TTC549 (cell line): Measurements from ENCODE around the gene SIRT2.
"Not testable (repeated sequence)": the region's sequence is repeated elsewhere in the genome, so short reads cannot be mapped to it uniquely, and the experiment has no call there.

Experiments
- FAIRE-seq: peaks from 2 replicates; lab custom pipeline; 2012; peaks lifted over from hg19 to GRCh38; lab: Jason Lieb, UNC

Gene SIRT2

DNA sequence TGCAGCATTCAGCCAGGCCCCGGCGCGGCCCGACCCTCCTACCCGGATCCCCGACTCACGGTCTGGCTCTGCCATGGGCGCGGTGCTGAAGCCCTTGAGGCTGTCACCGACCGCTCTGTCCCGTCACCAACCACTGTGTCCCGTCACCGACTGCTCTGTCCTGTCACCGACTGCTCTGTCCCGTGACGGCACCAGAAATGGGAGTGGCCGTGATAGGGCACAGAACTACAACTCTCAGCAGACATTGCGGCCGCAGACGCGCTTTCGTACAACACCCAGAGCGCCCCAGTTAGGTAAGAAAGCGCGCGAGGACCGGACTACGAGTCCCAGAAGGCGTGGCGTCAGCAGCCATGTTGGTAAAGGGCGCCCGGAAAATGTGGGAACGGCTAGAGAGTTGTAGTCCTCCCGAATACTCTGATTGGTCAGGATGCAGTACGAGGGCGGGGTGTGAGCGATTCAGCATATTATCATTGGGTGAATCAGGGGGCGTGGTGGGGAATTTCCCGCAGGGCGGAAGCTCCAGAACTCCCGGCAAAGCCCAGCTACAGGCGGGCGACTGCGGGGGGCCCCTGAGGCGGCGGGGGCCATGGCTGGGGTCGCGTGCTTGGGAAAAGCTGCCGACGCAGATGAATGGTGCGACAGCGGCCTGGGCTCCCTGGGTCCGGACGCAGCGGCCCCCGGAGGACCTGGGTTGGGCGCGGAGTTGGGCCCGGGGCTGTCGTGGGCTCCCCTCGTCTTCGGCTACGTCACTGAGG, at the start of gene SIRT2, which contains the start of gene NFKBIB:
Gene SIRT2 (minus strand): TSS at position 172 of the 755 bp plus-strand sequence. CDS start 97 bp downstream, at position 75.
Gene NFKBIB (plus strand): TSS at position 523 of the 755 bp plus-strand sequence. CDS start 64 bp downstream, at position 587.
- FAIRE-seq = peak; percentile 96

DNA sequence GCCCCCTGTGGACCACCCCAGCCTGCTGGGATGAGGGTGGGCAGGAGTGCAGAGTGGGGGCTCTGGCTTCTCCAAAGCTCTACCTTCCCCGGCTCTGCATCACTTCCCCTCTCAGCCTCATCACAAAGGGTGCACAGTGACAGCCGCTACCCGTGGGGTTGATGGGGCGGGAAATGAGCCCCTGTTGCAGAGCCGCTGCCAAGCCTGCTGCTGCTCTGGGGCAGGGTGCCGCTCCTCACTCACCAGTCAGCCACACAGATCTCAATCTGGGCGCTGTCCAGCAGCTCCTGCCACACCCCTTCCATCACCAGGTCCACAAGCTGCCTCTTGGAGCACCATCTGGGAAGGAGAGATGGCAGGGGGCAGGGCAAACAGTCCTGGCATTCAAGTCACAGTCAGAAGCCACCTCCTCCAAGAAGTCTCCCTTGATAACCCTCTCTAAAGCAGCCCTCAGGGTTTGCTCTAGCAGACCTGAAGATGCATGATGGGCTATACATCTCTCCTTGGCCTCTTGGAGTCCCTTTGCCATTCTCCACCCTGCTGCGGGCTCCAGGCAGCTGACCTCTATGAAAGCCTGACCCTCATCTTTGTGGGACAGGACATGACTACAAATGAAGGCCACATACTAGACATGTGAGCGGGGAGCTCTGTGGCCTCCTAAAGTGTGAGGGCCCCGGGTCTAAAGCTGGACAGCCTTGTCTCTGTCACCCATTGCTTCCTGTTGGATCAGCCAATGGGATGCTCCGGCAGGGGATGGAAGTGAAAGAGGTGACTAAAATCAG, 47.0 kb upstream of the SIRT2 start:
- no peak for FAIRE-seq

GRCh38 chr19:38945562-38946228, 46.3 kb upstream of the SIRT2 start:
- no peak for FAIRE-seq

- no peak for FAIRE-seq
Observed at GRCh38 chr19:38944981-38945506, 45.6 kb upstream of the SIRT2 start.

DNA sequence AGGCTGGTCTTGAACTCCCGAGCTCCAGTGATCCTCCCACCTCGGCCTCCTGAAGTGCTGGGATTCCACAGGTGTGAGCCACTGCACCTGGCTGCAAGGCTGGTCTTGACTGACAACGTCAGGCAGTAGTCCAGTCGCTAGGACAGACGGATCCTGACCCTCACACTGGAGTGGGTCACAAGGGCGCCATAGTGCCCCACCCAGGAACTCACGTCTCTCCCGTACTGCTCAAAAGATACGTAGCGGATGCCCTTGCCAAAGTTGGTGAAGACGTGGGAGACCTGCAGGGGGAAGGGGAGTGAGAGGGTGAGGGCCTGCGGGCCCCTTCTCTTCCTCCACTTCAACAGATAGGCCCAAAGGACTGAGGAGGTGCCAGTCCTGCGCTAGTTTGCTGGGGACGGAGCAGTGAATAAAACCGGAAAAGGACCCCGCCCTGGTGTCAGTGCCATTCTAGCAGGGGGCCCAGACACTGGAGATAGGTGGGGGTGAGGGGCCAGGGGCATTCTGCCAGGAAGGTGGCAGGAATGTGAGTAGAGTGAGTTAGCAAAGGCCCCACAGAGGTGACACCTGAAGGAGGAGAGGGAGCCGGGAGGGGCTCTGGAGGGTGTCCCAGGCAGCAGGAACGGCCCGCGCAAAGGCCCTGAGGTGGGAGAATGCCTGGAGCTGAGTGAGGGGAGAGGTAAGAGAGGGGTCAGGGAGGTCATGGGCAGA, 43.2 kb upstream of the SIRT2 start:
- no peak for FAIRE-seq

DNA sequence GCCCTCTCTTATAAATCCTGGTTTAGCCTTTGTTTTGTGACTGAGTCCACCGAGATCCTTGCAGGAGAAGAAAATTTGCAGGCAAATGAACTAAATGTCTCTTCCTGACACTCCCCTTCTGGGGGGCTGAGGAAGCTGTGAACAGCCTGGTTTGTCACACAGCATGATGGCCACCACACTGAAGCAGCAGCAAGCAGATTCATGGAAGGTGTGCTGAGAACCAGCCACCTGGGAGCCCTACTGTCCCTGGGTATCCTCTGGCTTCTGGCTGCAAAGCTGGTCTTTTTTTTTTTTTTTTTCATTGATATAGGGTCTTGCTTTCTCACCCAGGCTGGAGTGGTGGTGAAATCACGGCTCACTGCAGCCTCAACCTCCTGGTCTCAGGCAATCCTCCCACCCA, 42.6 kb upstream of the SIRT2 start:
- FAIRE-seq = no peak

DNA sequence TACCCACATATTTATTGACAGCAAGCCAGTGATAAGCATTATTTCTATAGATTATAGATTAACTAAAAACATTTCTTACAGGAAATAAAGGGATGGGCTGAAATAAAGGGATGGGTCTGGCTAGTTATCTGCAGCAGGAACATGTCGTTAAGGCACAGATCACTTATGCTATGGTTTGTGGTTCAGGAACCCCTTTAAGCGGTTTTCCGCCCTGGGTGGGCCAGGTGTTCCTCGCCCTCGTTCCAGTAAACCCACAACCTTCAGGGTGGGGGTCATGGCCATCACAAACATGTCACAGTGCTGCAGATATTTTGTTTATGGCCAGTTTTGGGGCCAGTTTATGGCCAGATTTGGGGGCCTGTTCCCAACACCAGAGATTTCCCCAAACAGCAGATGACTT, 42.0 kb upstream of the SIRT2 start:
- FAIRE-seq = not testable (repeated sequence)

DNA sequence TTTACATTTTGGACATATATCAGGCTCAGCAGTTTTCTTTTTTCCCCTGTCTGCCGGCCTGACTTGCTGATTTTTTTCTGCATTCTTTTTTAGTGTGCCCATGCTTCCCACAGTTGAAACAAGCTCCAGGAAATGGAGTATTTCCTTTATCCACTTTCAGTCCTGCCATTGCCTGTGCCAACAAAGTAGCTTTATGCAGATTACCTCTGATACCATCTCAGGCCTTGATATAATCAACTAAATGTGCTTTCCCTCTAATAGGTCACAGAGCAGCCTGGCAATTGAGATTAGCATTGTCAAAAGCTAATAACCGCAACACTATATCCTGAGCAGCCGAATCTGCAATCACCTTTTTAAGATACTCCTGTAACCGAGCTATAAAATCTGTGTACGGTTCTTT, 40.5 kb upstream of the SIRT2 start:
- no peak for FAIRE-seq

GRCh38 chr19:38933544-38933943, 34.1 kb upstream of the SIRT2 start:
- no peak for FAIRE-seq

DNA sequence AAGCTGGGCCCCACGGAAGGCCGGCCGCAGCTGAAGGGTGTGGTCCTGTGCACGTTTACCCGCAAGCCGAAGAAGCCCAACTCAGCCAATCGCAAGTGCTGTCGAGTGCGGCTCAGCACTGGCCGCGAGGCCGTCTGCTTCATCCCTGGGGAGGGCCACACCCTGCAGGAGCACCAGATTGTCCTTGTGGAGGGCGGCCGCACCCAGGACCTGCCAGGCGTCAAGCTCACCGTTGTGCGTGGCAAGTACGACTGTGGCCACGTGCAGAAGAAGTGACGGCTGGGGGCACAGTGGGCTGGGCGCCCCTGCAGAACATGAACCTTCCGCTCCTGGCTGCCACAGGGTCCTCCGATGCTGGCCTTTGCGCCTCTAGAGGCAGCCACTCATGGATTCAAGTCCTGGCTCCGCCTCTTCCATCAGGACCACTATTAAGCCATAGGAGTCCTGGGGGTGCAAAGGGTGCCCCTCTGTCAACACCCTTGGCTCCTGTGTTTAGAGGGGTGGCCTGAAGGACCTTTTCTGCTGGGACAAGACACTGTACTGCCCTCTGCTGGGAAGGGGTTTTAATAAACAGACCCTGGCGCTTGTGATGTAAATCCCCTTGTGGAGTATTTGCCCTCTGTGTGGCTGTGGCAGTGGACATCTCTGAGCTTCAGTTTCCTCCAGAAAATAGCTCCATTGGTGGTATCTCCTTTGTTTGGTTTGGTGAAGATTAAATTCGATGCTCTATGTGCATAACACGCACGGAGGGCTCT, 33.2 kb upstream of the SIRT2 start:
- FAIRE-seq = no peak

DNA sequence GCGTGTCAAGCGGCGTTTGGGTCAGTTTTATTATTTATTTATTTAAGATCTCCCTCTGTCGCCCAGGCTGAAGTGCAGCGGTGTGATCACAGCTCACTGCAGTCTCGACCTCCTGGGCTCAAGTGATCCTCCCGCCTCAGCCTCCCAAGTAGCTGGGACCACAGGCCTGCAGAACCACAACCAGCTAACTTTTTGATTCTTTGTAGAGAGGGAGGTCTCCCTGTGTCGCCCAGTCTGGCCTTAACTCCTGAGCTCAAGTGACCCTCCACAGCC, 32.0 kb upstream of the SIRT2 start:
- FAIRE-seq = no peak

DNA sequence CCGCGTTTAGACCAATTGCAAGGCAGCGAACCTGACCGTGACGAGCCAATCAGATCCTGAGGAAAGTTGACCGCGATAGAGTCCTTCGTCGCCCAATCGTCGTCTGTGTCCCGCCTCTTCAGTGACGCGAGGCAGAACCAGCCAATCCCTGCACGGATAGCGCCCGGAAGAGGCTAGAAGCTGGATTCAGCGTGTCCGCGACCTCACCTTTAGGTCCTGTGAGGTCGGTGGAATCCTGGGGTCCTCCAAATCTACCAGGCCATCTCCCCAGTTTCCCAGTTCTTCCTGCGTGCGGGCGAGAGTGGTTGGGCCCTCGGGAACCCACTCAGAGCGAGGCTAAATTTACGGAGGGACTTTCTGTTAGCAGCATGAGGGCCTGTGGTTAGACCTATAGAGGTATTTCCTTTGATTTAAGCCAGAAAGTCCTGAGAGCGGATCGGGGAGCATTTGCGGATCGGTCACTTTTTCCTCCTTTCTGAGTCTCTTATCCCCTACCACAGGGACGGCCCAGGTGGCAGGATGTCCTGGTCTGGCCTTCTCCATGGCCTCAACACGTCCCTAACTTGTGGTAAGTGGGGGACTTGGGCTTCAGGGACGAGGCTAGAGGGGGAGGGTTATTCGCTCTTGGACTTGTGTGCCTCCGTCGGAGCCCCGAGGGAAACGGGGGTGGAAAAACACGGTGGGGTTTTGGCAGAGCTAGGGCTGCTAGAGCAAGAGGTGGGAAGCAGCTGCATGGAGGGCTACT, 31.5 kb upstream of the SIRT2 start, which contains the start of gene MRPS12:
Gene MRPS12 (plus strand): TSS at position 169 of the 745 bp plus-strand sequence. CDS start 351 bp downstream, at position 520.
- FAIRE-seq = peak; percentile 94

GRCh38 chr19:38929929-38930775, 30.7 kb upstream of the SIRT2 start, which contains the start of gene SARS2:
SARS2 (minus strand) TSS chr19:38930763; CDS start chr19:38930736, 27 bp downstream.
- FAIRE-seq = no peak

GRCh38 chr19:38928391-38929001, 29.1 kb upstream of the SIRT2 start:
- FAIRE-seq = no peak

DNA sequence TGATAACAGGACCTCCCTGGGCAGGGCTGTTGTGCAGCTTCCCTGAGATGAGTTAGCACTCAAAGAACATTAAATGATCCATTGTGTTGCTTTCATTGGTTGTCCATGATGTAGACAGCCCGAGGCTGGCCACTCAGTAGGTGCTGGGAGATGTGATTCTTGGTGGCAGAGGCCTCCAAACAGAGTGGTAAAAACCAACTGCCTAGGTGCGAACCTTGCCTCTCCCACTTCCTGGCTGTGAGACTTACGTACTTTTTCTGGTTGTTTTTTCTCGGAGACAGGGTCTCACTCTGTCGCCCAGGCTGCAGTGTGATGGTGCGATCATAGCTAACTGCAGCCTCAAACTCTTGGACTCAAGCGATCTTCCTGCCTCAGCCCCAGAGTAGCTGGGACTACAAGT, 25.0 kb upstream of the SIRT2 start:
- FAIRE-seq = no peak

DNA sequence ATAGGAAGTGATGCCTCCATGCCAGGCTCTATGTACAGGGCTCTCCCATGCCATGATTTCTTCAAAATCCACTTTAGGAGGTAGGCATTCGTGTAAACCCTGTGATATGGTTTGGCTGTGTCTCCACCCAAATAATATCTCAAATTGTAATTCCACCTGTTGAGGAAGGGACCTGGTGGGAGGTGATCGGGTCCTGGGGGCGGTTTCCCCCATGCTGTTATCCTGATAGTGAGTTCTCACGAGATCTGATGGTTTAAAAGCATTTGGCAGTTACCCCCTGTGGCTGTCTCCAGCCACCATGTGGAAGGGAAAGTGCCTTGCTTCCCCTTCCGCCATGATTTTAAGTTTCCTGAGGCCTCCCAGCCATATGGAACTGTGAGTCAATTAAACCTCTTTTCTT, 23.1 kb upstream of the SIRT2 start:
- no peak for FAIRE-seq

DNA sequence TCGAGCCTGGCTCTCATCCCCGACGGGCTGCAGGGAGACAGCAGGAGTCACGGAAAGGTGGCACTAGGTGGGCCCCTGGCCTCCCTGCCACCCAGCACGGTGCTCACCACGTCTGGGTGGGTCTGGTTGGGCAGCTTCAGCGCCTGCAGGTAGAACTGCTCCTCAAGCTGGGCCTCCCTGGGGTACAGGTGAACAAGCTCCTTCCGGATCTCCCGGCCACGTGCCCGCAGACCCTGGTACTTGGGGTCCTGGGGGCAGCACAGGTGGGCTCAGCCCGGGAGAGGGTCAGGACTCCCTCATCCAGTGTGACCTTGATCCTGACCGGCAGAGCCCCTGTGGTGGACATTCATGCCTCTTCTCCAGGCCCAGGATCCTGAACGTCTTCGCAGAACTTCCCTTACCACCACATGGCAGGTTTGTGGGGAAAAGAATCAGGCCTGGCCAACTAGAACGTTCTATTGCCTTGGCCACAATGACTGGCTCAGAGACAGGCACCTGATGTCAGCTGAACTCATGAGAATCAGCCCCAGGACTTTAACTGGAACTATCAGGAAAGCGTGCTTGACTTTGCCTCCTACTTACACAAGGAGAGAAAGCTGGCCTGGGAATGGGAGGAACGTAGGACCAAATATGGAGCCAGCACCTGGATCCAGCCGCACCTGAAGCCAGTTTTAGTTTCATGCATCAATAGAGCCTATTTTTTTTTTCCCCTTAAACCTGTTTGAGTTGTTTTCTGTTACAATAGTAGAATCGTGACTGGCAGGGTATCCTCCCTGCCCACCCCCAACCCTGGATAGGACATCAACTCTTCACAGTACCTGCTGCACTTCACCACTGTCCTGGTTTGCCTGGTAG, 22.2 kb upstream of the SIRT2 start:
- no peak for FAIRE-seq
